ENCODE results near the gene PAPSS2. TPM values are rescaled to one million over a fixed set of nuclear protein-coding genes. Genes with fewer than 3 reads are reported as not detected.

PAPSS2 gene
- total RNA-seq, 1 experiment from 2014 or later: 22.1 TPM

- TF ChIP-seq EMX1 (CRISPR knock-in tag; IDR thresholded peaks at IDR 0.05): no peak
Observed at GRCh38 chr10:87664276-87664701, 4.6 kb downstream of the PAPSS2 start (continued).

DNA sequence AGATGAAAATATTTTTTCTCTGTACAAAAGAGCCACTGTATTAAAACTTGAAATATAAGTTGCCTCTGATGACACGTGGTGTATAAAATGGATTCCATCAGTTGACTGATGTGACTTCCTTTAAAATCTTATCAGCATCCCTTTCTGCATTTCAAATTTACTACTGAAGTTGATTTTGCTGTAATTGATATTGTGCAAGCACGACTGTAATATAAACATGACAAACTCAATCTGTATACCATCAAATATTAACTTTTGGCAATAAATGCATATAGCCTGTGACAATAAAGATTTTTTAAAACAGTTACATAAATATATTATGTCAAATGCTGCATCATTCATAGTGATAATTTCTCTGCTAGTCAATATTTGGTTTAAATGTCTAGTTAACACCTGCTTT is 7.8 kb downstream of the PAPSS2 start:
- CTCF ChIA-PET: no interaction called here

More for the DNA sequence above, 7.8 kb downstream of the PAPSS2 start:
- POLR2A ChIA-PET: no interaction called here
- Mint-ChIP-seq H3K4me1 (peaks cover 4% of the 10 kb centered on the region), H3K27ac (no peak overlapping the region), H3K4me3 (no peak overlapping the region), H3K27me3 (ENCODE audit: low read depth) (no peaks in the 10 kb centered on the region), H3K36me3 (peaks cover 15% of the 10 kb centered on the region), H3K9me3 (no peaks in the 10 kb centered on the region)
- TF ChIP-seq NFE2L1 (CRISPR knock-in tag; IDR thresholded peaks at IDR 0.05) (no peak), ATF1 (CRISPR knock-in tag; IDR thresholded peaks at IDR 0.05) (no peak), JAZF1 (CRISPR knock-in tag; IDR thresholded peaks at IDR 0.05) (no peak), MAX (CRISPR knock-in tag; IDR thresholded peaks at IDR 0.05) (no peak), ZNF317 (CRISPR knock-in tag; IDR thresholded peaks at IDR 0.05; ENCODE audit: borderline replicate concordance, low read depth) (no peak), TEAD1 (CRISPR knock-in tag; IDR thresholded peaks at IDR 0.05) (no peak), NFYB (CRISPR knock-in tag; conservative IDR thresholded peaks at IDR 0.05; ENCODE audit: low read depth) (no peak), ZNF121 (CRISPR knock-in tag; IDR thresholded peaks at IDR 0.05) (no peak), OVOL2 (CRISPR knock-in tag; IDR thresholded peaks at IDR 0.05; ENCODE audit: borderline replicate concordance) (no peak), ZNF425 (CRISPR knock-in tag; conservative IDR thresholded peaks at IDR 0.05) (no peak), PRRX2 (CRISPR knock-in tag; IDR thresholded peaks at IDR 0.05) (no peak), STAT6 (CRISPR knock-in tag; conservative IDR thresholded peaks at IDR 0.05; ENCODE audit: low read depth) (no peak), GABPB1 (CRISPR knock-in tag; IDR thresholded peaks at IDR 0.05) (no peak), SOX15 (CRISPR knock-in tag; IDR thresholded peaks at IDR 0.05) (no peak), CREB1 (CRISPR knock-in tag; IDR thresholded peaks at IDR 0.05) (no peak), NFATC4 (CRISPR knock-in tag; IDR thresholded peaks at IDR 0.05) (no peak), ZNF281 (CRISPR knock-in tag; IDR thresholded peaks at IDR 0.05) (no peak)
- TF ChIP-seq, protein P1, sequence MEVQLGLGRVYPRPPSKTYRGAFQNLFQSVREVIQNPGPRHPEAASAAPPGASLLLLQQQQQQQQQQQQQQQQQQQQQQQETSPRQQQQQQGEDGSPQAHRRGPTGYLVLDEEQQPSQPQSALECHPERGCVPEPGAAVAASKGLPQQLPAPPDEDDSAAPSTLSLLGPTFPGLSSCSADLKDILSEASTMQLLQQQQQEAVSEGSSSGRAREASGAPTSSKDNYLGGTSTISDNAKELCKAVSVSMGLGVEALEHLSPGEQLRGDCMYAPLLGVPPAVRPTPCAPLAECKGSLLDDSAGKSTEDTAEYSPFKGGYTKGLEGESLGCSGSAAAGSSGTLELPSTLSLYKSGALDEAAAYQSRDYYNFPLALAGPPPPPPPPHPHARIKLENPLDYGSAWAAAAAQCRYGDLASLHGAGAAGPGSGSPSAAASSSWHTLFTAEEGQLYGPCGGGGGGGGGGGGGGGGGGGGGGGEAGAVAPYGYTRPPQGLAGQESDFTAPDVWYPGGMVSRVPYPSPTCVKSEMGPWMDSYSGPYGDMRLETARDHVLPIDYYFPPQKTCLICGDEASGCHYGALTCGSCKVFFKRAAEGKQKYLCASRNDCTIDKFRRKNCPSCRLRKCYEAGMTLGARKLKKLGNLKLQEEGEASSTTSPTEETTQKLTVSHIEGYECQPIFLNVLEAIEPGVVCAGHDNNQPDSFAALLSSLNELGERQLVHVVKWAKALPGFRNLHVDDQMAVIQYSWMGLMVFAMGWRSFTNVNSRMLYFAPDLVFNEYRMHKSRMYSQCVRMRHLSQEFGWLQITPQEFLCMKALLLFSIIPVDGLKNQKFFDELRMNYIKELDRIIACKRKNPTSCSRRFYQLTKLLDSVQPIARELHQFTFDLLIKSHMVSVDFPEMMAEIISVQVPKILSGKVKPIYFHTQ (CRISPR knock-in tag; IDR thresholded peaks at IDR 0.05): no peak
- TF ChIP-seq, protein P2, sequence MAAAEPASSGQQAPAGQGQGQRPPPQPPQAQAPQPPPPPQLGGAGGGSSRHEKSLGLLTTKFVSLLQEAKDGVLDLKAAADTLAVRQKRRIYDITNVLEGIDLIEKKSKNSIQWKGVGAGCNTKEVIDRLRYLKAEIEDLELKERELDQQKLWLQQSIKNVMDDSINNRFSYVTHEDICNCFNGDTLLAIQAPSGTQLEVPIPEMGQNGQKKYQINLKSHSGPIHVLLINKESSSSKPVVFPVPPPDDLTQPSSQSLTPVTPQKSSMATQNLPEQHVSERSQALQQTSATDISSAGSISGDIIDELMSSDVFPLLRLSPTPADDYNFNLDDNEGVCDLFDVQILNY (CRISPR knock-in tag; IDR thresholded peaks at IDR 0.05): no peak
- DNase-seq (ENCODE audit: low spot score) (no peak), ATAC-seq (no peak)

Measured in WTC11 (cell line).